Transverse colon (tissue), 4 donors: ENCODE results near the gene GJC1. TPM values are rescaled to one million over a fixed set of nuclear protein-coding genes. Genes with fewer than 3 reads are reported as not detected.

Experiments used
- DNase-seq: peaks from one replicate; pipeline ENCODE4 v3.0.0-alpha.2; 2019
- H3K27ac ChIP-seq, 4 donors: fragments of 200-600 bp; sonication (generic); 2 replicates each; pipeline ENCODE4 v1.5.1; 2016 to 2018; ENCODE audit warnings: inconsistent platforms in 4 of 4
- H3K27me3 ChIP-seq: fragments of 200-600 bp; sonication (generic); 2 replicates; pipeline ENCODE4 v1.5.1; 2017; ENCODE audit warnings: inconsistent platforms
- H3K36me3 ChIP-seq, 4 donors: fragments of 200-600 bp; sonication (generic); 2 replicates each; pipeline ENCODE4 v1.5.1; 2017 to 2019; ENCODE audit warnings: inconsistent platforms in 4 of 4
- H3K4me1 ChIP-seq, 4 donors: fragments of 200-600 bp; sonication (generic); 2 replicates each; pipeline ENCODE4 v1.5.1; 2017 to 2020; ENCODE audit warnings: inconsistent platforms in 4 of 4
- H3K4me3 ChIP-seq, 4 donors: fragments of 200-600 bp; sonication (generic); 1 replicate in 1 of 4; 2 replicates in 3 of 4; pipeline versions ENCODE4 v1.5.1 to v1.6.1; 2017 to 2019; ENCODE audit warnings: inconsistent platforms in 4 of 4
- H3K9me3 ChIP-seq, 2 donors: fragments of 200-600 bp; sonication (generic); 2 replicates each; pipeline ENCODE4 v1.5.1; 2017 to 2019; ENCODE audit warnings: inconsistent platforms in 2 of 2
- EP300 ChIP-seq: sonication (generic); formaldehyde crosslinking; IDR thresholded peaks from one replicate; pipeline ENCODE4 v1.6.1; 2017; ENCODE audit warnings: antibody characterized with exemption, low read depth
- POLR2A ChIP-seq: fragments of 450-650 bp; IDR thresholded peaks from one replicate; pipeline ENCODE4 v1.6.1; 2016; ENCODE audit warnings: antibody characterized with exemption, mild to moderate bottlenecking, moderate library complexity
- POLR2AphosphoS5 ChIP-seq, 3 donors: sonication (generic); formaldehyde crosslinking; IDR thresholded peaks; one replicate each; pipeline ENCODE4 v1.6.1; 2016; ENCODE audit warnings: antibody characterized with exemption in 3 of 3
- WGBS, 2 donors: methylation state at CpG; one replicate each; pipeline ENCODE4 v1.1.5; 2018; ENCODE audit warnings: low coverage in 1 of 2; 5-methylcytosine and 5-hydroxymethylcytosine counted together
- in situ Hi-C, 4 donors: fragments of 200-750 bp; cut with MboI; loops; one replicate each; pipeline versions ENCODE4 v1.15.0 to v1.15.1; 2017; ENCODE audit warnings: low sequenced_read_pairs in 3 of 4, low pct_ligation_motif_present in 1 of 4, low pct_unique_long_range_greater_than_20kb in 1 of 4
- intact Hi-C: fragments of 100-400 bp; cut with DNase I; formaldehyde crosslinking; loops from one replicate; pipeline ENCODE4 v1.15.1; 2023; ENCODE audit warnings: low total_unique reads
- total RNA-seq, 4 donors: library from RNA; depleted of rRNA; stranded (reverse); fragments of >200 nt; gene quantifications; one replicate each; pipeline ENCODE4 v1.1.0, GENCODE V29; 2016
- TF ChIP-seq, protein P1 (sequence below), 5 experiments: fragments of 200-600 bp in 3 of 5; fragments of 450-650 bp in 2 of 5; sonication (generic) in 3 of 5; IDR thresholded peaks; 1 replicate in 2 of 5; 2 replicates in 3 of 5; pipeline ENCODE4 v1.5.1; 2016 to 2017; ENCODE audit warnings: antibody characterized with exemption in 5 of 5, inconsistent platforms in 3 of 5, mild to moderate bottlenecking in 2 of 5, moderate library complexity in 1 of 5

The GJC1 gene
- total RNA-seq, 4 donors from 2014 or later: 12.0 to 18.7 (median 14.7) TPM

DNA sequence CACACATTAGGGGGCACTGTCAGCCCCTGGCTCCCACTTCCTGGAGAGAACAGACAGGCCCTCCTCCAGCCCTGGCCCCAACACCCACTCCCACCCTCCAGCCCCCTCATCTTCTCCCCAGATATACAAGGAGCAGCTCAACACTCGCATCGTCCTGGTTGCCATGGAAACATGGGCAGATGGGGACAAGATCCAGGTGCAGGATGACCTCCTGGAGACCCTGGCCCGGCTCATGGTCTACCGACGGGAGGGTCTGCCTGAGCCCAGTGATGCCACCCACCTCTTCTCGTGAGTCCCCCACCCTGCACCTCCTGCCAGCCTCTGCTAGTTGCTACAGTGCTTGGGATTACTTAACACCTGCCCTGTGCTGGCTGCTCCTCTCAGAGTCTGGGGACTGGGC, 56.9 kb downstream of the GJC1 start:
- no peak for TF ChIP-seq POLR2AphosphoS5 (IDR thresholded peaks at IDR 0.05)
- no peak for TF ChIP-seq POLR2A
- no peak for TF ChIP-seq EP300
- TF ChIP-seq, protein P1, sequence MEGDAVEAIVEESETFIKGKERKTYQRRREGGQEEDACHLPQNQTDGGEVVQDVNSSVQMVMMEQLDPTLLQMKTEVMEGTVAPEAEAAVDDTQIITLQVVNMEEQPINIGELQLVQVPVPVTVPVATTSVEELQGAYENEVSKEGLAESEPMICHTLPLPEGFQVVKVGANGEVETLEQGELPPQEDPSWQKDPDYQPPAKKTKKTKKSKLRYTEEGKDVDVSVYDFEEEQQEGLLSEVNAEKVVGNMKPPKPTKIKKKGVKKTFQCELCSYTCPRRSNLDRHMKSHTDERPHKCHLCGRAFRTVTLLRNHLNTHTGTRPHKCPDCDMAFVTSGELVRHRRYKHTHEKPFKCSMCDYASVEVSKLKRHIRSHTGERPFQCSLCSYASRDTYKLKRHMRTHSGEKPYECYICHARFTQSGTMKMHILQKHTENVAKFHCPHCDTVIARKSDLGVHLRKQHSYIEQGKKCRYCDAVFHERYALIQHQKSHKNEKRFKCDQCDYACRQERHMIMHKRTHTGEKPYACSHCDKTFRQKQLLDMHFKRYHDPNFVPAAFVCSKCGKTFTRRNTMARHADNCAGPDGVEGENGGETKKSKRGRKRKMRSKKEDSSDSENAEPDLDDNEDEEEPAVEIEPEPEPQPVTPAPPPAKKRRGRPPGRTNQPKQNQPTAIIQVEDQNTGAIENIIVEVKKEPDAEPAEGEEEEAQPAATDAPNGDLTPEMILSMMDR (IDR thresholded peaks at IDR 0.05): no peak
- no peak overlapping the region for H3K27ac ChIP-seq
- H3K4me1 ChIP-seq: peaks cover 0 to 16% (median 10%) of the 10 kb centered on the region in 4 donors
- H3K4me3 ChIP-seq: no peak overlapping the region
- no peak for DNase-seq
- H3K9me3 ChIP-seq: no peaks in the 10 kb centered on the region
- intact Hi-C loops (loop anchor here (5.0 to 10.0 kb wide), 3 partner anchors 109 to 362 kb away; partner anchors contain the start of genes ACBD4 and PLCD3), in situ Hi-C loops (no loop called here)
- no peaks in the 10 kb centered on the region for H3K36me3 ChIP-seq
- peaks cover 17% of the 10 kb centered on the region for H3K27me3 ChIP-seq
- 42% methylated on average over 6 of the region's 6 CpGs; no CpG with 5 or more reads in 1 of the 2 donors for WGBS, 2 donors

DNA sequence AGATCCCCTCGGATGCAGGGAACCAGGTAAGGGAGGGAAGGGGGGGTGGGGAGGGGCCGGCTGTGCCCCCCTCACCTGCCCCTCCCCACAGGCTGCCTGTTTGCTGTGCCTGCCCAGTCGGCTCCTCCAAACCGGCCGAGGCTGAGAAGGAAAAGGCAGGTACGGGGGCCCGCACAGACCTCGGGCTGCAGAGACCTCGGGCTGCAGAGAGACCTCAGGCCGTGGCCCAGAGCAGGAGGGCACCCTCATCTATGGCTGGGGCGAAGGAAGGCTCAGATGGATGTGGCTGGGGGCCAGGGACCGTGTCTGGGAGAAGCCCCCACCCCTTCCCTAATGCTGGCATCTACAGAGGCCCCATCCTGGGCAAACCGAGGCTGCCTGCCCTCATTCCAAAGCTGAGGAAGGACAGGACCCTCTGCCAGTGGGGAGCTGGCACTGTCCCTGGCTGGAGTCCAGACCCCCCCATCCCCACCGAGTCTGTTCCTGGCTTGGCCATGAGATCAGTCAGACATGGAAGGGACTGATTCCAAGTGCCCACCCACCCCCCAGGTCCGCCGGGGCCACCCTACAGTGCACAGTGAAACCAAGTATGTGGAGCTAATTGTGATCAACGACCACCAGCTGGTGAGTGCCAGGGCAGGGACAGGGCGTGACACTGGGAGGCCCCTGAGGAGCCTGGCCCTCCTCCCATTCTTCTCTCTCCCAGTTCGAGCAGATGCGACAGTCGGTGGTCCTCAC, 57.6 kb downstream of the GJC1 start:
- WGBS, 2 donors: 27 to 60% methylated on average over 2 to 17 of the region's 21 CpGs
- Histone ChIP-seq H3K9me3 (no peaks in the 10 kb centered on the region), H3K4me1 (peaks cover 0 to 16% (median 10%) of the 10 kb centered on the region in 4 donors), H3K27me3 (peaks cover 19% of the 10 kb centered on the region), H3K4me3 (no peak overlapping the region), H3K27ac (no peak overlapping the region), H3K36me3 (no peaks in the 10 kb centered on the region)
- intact Hi-C loops: loop anchor here (5.0 to 10.0 kb wide), 3 partner anchors 110 to 362 kb away; partner anchors contain the start of genes ACBD4 and PLCD3
- in situ Hi-C loops: no loop called here
- TF ChIP-seq POLR2AphosphoS5 (IDR thresholded peaks at IDR 0.05) (no peak), POLR2A (no peak), EP300 (no peak)
- TF ChIP-seq, protein P1 (IDR thresholded peaks at IDR 0.05): no peak
- no peak for DNase-seq

DNA sequence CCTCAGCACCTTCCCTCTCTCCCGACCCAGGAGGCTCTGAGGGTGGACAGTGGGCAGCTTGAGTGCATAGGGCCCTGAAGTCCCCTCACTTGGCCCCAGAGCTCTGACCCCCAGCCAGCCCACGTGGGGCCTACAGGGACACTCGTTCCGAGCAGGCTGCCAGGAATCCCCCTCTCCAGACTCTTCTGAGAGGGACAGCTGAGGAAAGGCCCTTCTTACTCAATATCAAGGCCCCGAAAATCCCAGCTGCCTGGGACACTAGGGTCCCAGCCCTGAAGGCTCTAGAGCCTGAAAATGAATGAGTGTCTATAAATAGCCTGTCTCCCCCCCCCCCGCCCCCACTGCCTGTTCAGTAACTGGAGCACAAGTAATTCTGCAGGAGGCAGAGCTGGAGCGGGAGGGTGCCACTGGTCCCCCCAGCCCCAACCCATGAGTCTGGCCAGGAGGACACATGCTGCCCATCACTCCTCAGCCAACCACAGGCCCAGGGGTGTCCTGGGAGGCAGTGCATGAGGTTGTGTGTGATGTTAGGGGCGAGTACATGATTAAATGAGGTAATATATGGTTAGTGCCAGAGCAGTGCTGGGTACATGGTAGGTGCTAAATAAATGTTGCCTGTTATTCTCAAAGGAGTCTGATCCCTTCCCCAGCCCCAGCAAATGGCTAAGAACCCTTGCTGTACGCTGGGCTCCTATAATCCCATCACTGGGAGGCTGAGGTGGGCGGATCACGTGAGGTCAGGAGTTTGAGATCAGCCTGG, 59.7 kb downstream of the GJC1 start:
- Histone ChIP-seq H3K27me3 (peaks cover 31% of the 10 kb centered on the region), H3K4me3 (no peak overlapping the region), H3K9me3 (no peaks in the 10 kb centered on the region), H3K36me3 (no peaks in the 10 kb centered on the region), H3K27ac (no peak overlapping the region), H3K4me1 (peaks cover 0 to 7% (median 5%) of the 10 kb centered on the region in 4 donors)
- in situ Hi-C loops: no loop called here
- intact Hi-C loops: loop anchor here (5.0 to 10.0 kb wide), 3 partner anchors 112 to 364 kb away; partner anchors contain the start of genes ACBD4 and PLCD3
- TF ChIP-seq EP300 (no peak), POLR2A (no peak), POLR2AphosphoS5 (IDR thresholded peaks at IDR 0.05) (no peak)
- TF ChIP-seq, protein P1 (IDR thresholded peaks at IDR 0.05): no peak
- WGBS, 2 donors: 70% methylated on average over 8 of the region's 11 CpGs; no CpG with 5 or more reads in 1 of the 2 donors
- DNase-seq: no peak

DNA sequence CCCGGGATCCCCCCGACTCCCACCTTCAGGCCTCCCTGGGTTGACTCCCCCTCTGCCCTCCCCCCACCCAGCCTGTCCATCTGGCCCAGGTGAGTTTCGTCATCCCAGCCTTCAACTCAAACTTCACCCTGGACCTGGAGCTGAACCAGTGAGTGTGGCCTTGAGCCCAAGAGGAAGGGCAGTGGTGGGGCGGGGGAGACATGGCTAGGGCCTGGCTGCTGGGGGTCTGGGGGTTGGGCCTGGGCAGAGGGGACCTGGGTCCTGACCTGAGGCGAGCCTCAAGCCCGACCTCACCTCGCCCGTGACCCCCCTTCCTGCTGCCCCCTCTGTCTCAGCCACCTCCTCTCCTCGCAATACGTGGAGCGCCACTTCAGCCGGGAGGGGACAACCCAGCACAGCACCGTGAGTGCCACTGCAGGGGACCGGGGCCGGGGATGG, 60.4 kb downstream of the GJC1 start:
- Histone ChIP-seq H3K27ac (no peak overlapping the region), H3K4me3 (no peak overlapping the region), H3K27me3 (peaks cover 31% of the 10 kb centered on the region), H3K4me1 (peaks cover 0 to under 1% (median 0%) of the 10 kb centered on the region in 4 donors), H3K36me3 (no peaks in the 10 kb centered on the region), H3K9me3 (no peaks in the 10 kb centered on the region)
- in situ Hi-C loops (no loop called here), intact Hi-C loops (loop anchor here (5.0 to 10.0 kb wide), 3 partner anchors 113 to 365 kb away; partner anchors contain the start of genes ACBD4 and PLCD3)
- TF ChIP-seq, protein P1 (IDR thresholded peaks at IDR 0.05): no peak
- no peak for TF ChIP-seq POLR2AphosphoS5 (IDR thresholded peaks at IDR 0.05)
- TF ChIP-seq EP300: no peak
- no peak for TF ChIP-seq POLR2A
- DNase-seq: no peak
- 64% methylated on average over 14 of the region's 15 CpGs; no CpG with 5 or more reads in 1 of the 2 donors for WGBS, 2 donors
